MM.1S (cell line): ENCODE measurements around the gene APOBEC2.

Experiments used
- DNase-seq: peaks from one replicate; pipeline ENCODE4 v3.0.0-alpha.2; 2015
- H2AFZ ChIP-seq: fragments of 300-600 bp; sonication (generic); 2 replicates; pipeline ENCODE4 v1.6.0; 2016; ENCODE audit warnings: antibody characterized with exemption, low read length
- H3F3A ChIP-seq: fragments of 300-600 bp; sonication (generic); 2 replicates; pipeline ENCODE4 v1.6.1; 2016; ENCODE audit warnings: mild to moderate bottlenecking, antibody characterized with exemption, low read length, moderate library complexity, mixed read lengths; ENCODE audit not compliant: insufficient read depth
- H3K27ac ChIP-seq: fragments of 300-600 bp; sonication (generic); 2 replicates; pipeline ENCODE4 v1.5.1; 2016; ENCODE audit warnings: mild to moderate bottlenecking, low read length
- H3K27me3 ChIP-seq: fragments of 300-600 bp; sonication (generic); replicated peaks from 2 replicates; pipeline ENCODE4 v1.6.0; 2016; ENCODE audit warnings: low read length; ENCODE audit not compliant: insufficient read depth
- H3K36me3 ChIP-seq: fragments of 300-600 bp; sonication (generic); replicated peaks from 2 replicates; pipeline ENCODE4 v1.6.1; 2016; ENCODE audit warnings: mild to moderate bottlenecking, low read length, mixed read lengths; ENCODE audit not compliant: insufficient read depth
- H3K4me1 ChIP-seq: fragments of 300-600 bp; sonication (generic); 2 replicates; pipeline ENCODE4 v1.6.1; 2016; ENCODE audit warnings: low read length, mixed read lengths
- H3K4me2 ChIP-seq: fragments of 300-600 bp; sonication (generic); 2 replicates; pipeline ENCODE4 v1.6.0; 2016; ENCODE audit warnings: low read depth, low read length
- H3K4me3 ChIP-seq: fragments of 300-600 bp; sonication (generic); 2 replicates; pipeline ENCODE4 v1.5.1; 2016; ENCODE audit warnings: low read length, mixed read lengths
- H3K79me2 ChIP-seq: fragments of 300-600 bp; sonication (generic); 2 replicates; pipeline ENCODE4 v1.6.1; 2016; ENCODE audit warnings: mixed run types, low read length, mixed read lengths
- H3K9ac ChIP-seq: fragments of 300-600 bp; sonication (generic); 2 replicates; pipeline ENCODE4 v1.6.1; 2016; ENCODE audit warnings: low read length, mixed read lengths
- H3K9me2 ChIP-seq: fragments of 300-600 bp; sonication (generic); replicated peaks from 2 replicates; pipeline ENCODE4 v1.6.1; 2016; ENCODE audit warnings: mild to moderate bottlenecking, low read length, mixed read lengths; ENCODE audit not compliant: insufficient read depth
- H3K9me3 ChIP-seq: fragments of 300-600 bp; sonication (generic); replicated peaks from 2 replicates; pipeline ENCODE4 v1.6.1; 2016; ENCODE audit warnings: mild to moderate bottlenecking, low read length, mixed read lengths; ENCODE audit not compliant: insufficient read depth
- H4K20me1 ChIP-seq: fragments of 300-600 bp; sonication (generic); 2 replicates; pipeline ENCODE4 v1.6.1; 2016; ENCODE audit warnings: mild to moderate bottlenecking, low read length, moderate library complexity, mixed read lengths; ENCODE audit not compliant: insufficient read depth
- EZH2 ChIP-seq: fragments of 300-600 bp; sonication (generic); optimal IDR thresholded peaks from 2 replicates; pipeline ENCODE3; 2017; ENCODE audit warnings: low read depth, mild to moderate bottlenecking, antibody characterized with exemption, low read length, mixed read lengths
- EZH2phosphoT487 ChIP-seq: fragments of 300-600 bp; sonication (generic); IDR thresholded peaks from 2 replicates; pipeline ENCODE4 v1.6.1; 2018; ENCODE audit warnings: antibody characterized with exemption, low read length
- TF ChIP-seq, protein P1 (sequence below): fragments of 300-600 bp; sonication (generic); IDR thresholded peaks from 2 replicates; pipeline ENCODE4 v1.5.1; 2016; ENCODE audit warnings: antibody characterized with exemption, low read length, mixed read lengths

APOBEC2 gene

DNA sequence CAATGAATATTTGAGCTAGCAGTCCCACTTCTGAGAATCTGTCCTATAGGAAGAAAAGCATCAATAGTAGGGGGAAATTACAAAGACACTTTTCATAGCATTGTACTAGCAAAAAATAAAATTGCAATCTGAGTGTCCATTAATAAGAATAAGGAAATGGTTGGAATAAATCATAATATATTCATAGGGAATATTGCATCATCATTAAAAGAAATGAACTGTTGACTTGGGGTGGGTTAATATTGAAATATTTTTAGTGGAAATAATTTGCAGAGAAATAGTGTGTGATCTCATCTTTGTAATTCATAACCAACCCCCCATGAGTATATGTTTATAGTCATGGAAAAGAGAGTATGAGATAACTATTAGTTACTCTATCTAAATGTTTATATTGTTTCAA, 32.2 kb downstream of the APOBEC2 start:
- Histone ChIP-seq H2AFZ (no peak overlapping the region), H3K4me1 (no peaks in the 10 kb centered on the region), H3K9me3 (no peaks in the 10 kb centered on the region), H3K4me2 (no peak overlapping the region), H3K27ac (no peak overlapping the region), H3K36me3 (peaks cover 9% of the 10 kb centered on the region), H3F3A (no peaks in the 10 kb centered on the region), H3K79me2 (peaks cover 45% of the 10 kb centered on the region), H3K27me3 (no peaks in the 10 kb centered on the region), H4K20me1 (no peaks in the 10 kb centered on the region), H3K4me3 (no peak overlapping the region), H3K9ac (no peak overlapping the region), H3K9me2 (no peaks in the 10 kb centered on the region)
- TF ChIP-seq EZH2phosphoT487 = no peak
- TF ChIP-seq, protein P1, sequence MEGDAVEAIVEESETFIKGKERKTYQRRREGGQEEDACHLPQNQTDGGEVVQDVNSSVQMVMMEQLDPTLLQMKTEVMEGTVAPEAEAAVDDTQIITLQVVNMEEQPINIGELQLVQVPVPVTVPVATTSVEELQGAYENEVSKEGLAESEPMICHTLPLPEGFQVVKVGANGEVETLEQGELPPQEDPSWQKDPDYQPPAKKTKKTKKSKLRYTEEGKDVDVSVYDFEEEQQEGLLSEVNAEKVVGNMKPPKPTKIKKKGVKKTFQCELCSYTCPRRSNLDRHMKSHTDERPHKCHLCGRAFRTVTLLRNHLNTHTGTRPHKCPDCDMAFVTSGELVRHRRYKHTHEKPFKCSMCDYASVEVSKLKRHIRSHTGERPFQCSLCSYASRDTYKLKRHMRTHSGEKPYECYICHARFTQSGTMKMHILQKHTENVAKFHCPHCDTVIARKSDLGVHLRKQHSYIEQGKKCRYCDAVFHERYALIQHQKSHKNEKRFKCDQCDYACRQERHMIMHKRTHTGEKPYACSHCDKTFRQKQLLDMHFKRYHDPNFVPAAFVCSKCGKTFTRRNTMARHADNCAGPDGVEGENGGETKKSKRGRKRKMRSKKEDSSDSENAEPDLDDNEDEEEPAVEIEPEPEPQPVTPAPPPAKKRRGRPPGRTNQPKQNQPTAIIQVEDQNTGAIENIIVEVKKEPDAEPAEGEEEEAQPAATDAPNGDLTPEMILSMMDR = no peak
- no peak for DNase-seq

DNA sequence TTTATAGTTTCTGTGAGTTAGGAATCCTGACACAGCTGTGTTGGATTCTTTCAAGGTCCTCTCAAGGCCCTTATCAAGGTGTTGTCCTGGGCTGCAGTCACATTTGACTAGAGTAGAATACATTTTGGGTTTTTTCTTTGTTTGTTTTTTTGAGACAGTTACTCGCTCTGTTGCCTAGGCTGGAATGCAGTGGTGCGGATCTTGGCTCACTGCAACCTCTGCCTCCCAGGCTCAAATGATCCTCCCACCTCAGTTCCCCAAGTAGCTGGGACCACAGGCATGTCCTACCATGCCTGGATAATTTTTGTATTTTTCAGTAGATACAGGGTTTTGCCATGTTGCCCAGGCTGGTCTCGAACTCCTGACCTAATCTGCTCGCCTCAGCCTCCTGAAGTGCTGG, 35.4 kb downstream of the APOBEC2 start:
- DNase-seq = no peak
- Histone ChIP-seq H3K27ac (no peak overlapping the region), H3K9me2 (no peaks in the 10 kb centered on the region), H3K4me2 (no peak overlapping the region), H3K4me1 (no peaks in the 10 kb centered on the region), H3K27me3 (no peaks in the 10 kb centered on the region), H3K4me3 (no peak overlapping the region), H3K9ac (no peak overlapping the region), H4K20me1 (no peaks in the 10 kb centered on the region), H3K9me3 (no peaks in the 10 kb centered on the region), H3K79me2 (peaks cover 15% of the 10 kb centered on the region), H3F3A (no peaks in the 10 kb centered on the region), H2AFZ (no peak overlapping the region), H3K36me3 (peaks cover 14% of the 10 kb centered on the region)
- TF ChIP-seq EZH2 (no peak), EZH2phosphoT487 (no peak)
- TF ChIP-seq, protein P1 = no peak

DNA sequence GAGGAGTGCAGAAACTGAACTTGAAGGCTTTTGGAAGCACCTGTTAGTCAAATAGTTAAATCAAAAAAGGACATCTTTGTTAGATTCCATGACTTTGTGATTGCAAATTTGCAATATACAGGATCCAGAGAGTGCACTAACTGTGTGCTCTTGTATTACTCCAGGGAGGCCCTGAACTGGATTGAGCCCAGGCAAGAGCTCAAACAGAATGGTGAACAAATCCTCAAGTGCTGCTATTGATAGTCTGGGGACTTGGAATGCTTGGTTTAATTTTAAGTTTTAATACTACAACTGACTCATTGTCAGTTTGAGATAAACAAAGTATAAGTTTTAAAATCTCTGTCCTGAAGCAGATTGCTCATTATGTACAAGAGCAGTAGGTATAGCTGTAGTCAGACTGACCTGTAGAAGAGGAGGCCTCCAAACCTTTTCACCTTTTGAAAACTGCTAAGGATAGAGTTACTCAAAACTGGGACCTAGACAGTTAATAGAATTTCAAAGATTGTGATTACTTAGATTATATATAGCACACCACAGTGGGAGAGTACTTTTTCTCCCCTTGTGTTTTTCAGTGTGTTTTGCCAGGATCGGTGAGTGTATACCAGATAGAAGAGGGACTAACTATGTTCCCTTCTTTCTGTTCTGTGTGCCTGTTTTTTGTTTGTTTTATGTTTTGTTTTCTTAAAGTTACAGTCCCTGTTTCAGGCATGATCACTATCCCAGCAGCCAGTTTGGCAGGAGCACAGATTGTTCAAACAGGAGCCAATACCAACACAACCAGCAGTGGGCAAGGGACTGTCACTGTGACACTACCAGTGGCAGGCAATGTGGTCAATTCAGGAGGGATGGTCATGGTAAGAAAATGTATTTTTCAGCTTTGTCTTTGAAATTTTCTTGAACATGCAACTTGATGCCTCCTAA, 38.1 kb downstream of the APOBEC2 start:
- Histone ChIP-seq H3K36me3 (peaks cover 18% of the 10 kb centered on the region), H3K9ac (no peak overlapping the region), H3K79me2 (peaks cover 8% of the 10 kb centered on the region; the same call in 1 of the 2 replicates), H3K9me2 (no peaks in the 10 kb centered on the region), H2AFZ (no peak overlapping the region), H3K27me3 (no peaks in the 10 kb centered on the region), H3K4me2 (no peak overlapping the region), H3F3A (no peaks in the 10 kb centered on the region), H4K20me1 (no peaks in the 10 kb centered on the region), H3K9me3 (no peaks in the 10 kb centered on the region), H3K4me3 (no peak overlapping the region), H3K4me1 (no peaks in the 10 kb centered on the region), H3K27ac (no peak overlapping the region)
- TF ChIP-seq, protein P1 = no peak
- TF ChIP-seq EZH2 = no peak
- no peak for DNase-seq
